ENCODE data around the gene FTH1. TPM values are rescaled to one million over a fixed set of nuclear protein-coding genes. Genes with fewer than 3 reads are reported as not detected.

FTH1 gene
- total RNA-seq, 1 experiment from 2014 or later, result 948 TPM

GRCh38 chr11:61948505-61948904 is 18.9 kb downstream of the FTH1 start:
- DNase-seq (ENCODE audit: low read depth), result no peak

- peak; percentile 77 for DNase-seq (ENCODE audit: low read depth)
Observed at GRCh38 chr11:61947486-61948210, 19.8 kb downstream of the FTH1 start.

- no peak for DNase-seq (ENCODE audit: low read depth)
Observed at GRCh38 chr11:61946894-61947293, 20.5 kb downstream of the FTH1 start.

GRCh38 chr11:61945191-61945590 is 22.2 kb downstream of the FTH1 start:
- no peak for DNase-seq (ENCODE audit: low read depth)

- DNase-seq (ENCODE audit: low read depth), result no peak
Observed at GRCh38 chr11:61940466-61940865, 27.0 kb downstream of the FTH1 start.

- no peak for DNase-seq (ENCODE audit: low read depth)
Observed at GRCh38 chr11:61935861-61936260, 31.6 kb downstream of the FTH1 start.

- DNase-seq (ENCODE audit: low read depth), result no peak
Observed at GRCh38 chr11:61930933-61931332, 36.5 kb downstream of the FTH1 start.

- DNase-seq (ENCODE audit: low read depth), result no peak
Observed at GRCh38 chr11:61928606-61929005, 38.8 kb downstream of the FTH1 start.

- no peak for DNase-seq (ENCODE audit: low read depth)
Observed at GRCh38 chr11:61927501-61927900, 39.9 kb downstream of the FTH1 start.

- no peak for DNase-seq (ENCODE audit: low read depth)
Observed at GRCh38 chr11:61926235-61926634, 41.2 kb downstream of the FTH1 start.

- no peak for DNase-seq (ENCODE audit: low read depth)
Observed at GRCh38 chr11:61925736-61926135, 41.7 kb downstream of the FTH1 start.

GRCh38 chr11:61924064-61924455 is 43.4 kb downstream of the FTH1 start:
- no peak for DNase-seq (ENCODE audit: low read depth)

GRCh38 chr11:61923166-61924063 is 44.0 kb downstream of the FTH1 start:
- no peak for DNase-seq (ENCODE audit: low read depth)

GRCh38 chr11:61922539-61922938 is 44.9 kb downstream of the FTH1 start:
- DNase-seq (ENCODE audit: low read depth), result no peak

- DNase-seq (ENCODE audit: low read depth), result no peak
Observed at GRCh38 chr11:61921446-61921845, 46.0 kb downstream of the FTH1 start.

- DNase-seq (ENCODE audit: low read depth), result no peak
Observed at GRCh38 chr11:61919705-61920631, 47.5 kb downstream of the FTH1 start.

GRCh38 chr11:61918938-61919704 is 48.3 kb downstream of the FTH1 start:
- no peak for DNase-seq (ENCODE audit: low read depth)

- no peak for DNase-seq (ENCODE audit: low read depth)
Observed at GRCh38 chr11:61918251-61918937, 49.0 kb downstream of the FTH1 start.

GRCh38 chr11:61917334-61918109 is 49.9 kb downstream of the FTH1 start, which contains the start of gene RAB3IL1:
Gene RAB3IL1 (minus strand): TSS chr11:61917566. CDS start chr11:61917367, 199 bp downstream.
- peak; percentile 26 for DNase-seq (ENCODE audit: low read depth)

Measured in M059J (cell line).